SK-N-MC (cell line): ENCODE data around the gene CEBPZOS.

Experiments
- DNase-seq: peaks from one replicate; pipeline ENCODE4 v3.0.0-alpha.2; 2011; ENCODE audit warnings: low read depth, low spot score
- H3K27ac ChIP-seq: fragments of 200-600 bp; sonication (generic); 2 replicates; pipeline ENCODE4 v1.5.1; 2016; ENCODE audit warnings: mixed run types
- H3K36me3 ChIP-seq: fragments of 200-600 bp; sonication (generic); 2 replicates; pipeline ENCODE4 v1.6.1; 2017; ENCODE audit warnings: antibody characterized with exemption, low read length, mixed read lengths; ENCODE audit not compliant: insufficient read depth
- H3K4me3 ChIP-seq: fragments of 200-600 bp; sonication (generic); 2 replicates; pipeline ENCODE4 v1.5.1; 2016
- H3K9ac ChIP-seq: fragments of 200-600 bp; sonication (generic); 2 replicates; pipeline ENCODE4 v1.8.0; 2017; ENCODE audit warnings: mixed run types, mixed read lengths; ENCODE audit not compliant: insufficient read length
- H3K9me3 ChIP-seq: fragments of 200-600 bp; sonication (generic); 2 replicates; pipeline ENCODE4 v1.6.1; 2017; ENCODE audit warnings: low read depth, mild to moderate bottlenecking, antibody characterized with exemption, low read length, moderate library complexity, mixed read lengths
- EZH2 ChIP-seq: fragments of 200-600 bp; sonication (generic); IDR thresholded peaks from one replicate; pipeline ENCODE4 v1.6.1; 2017; ENCODE audit warnings: antibody characterized with exemption
- FOXP2 ChIP-seq: optimal IDR thresholded peaks from 2 replicates; pipeline ENCODE3; 2011; ENCODE audit warnings: mild to moderate bottlenecking, moderate library complexity; ENCODE audit not compliant: insufficient read depth; ENCODE audit errors: extremely low read length, control extremely low read depth
- POLR2AphosphoS5 ChIP-seq: IDR thresholded peaks from 2 replicates; pipeline ENCODE4 v1.6.1; 2012; ENCODE audit warnings: mild to moderate bottlenecking, low read depth, low read length, borderline replicate concordance

The CEBPZOS gene

GRCh38 chr2:37196320-37197195 is at the start of gene CEBPZOS:
CEBPZOS (plus strand) TSS chr2:37196496; CDS start chr2:37199705, 3,209 bp downstream.
- Histone ChIP-seq H3K27ac (peak within 1 kb of the TSS; percentile 70), H3K9me3 (no peaks in the 10 kb centered on the region), H3K9ac (peak within 1 kb of the TSS; percentile 90), H3K4me3 (peak within 1 kb of the TSS; percentile 98), H3K36me3 (peaks cover 29% of the 10 kb centered on the region)
- no peak for DNase-seq
- no peak for TF ChIP-seq EZH2
- TF ChIP-seq POLR2AphosphoS5: peak; percentile 93

GRCh38 chr2:37148325-37148724 is 48.0 kb upstream of the CEBPZOS start:
- TF ChIP-seq EZH2: no peak
- no peak for TF ChIP-seq FOXP2
- no peak for TF ChIP-seq POLR2AphosphoS5
- Histone ChIP-seq H3K9me3 (no peaks in the 10 kb centered on the region), H3K27ac (no peak overlapping the region), H3K9ac (no peak overlapping the region), H3K4me3 (no peak overlapping the region), H3K36me3 (peaks cover 38% of the 10 kb centered on the region)
- DNase-seq: no peak

GRCh38 chr2:37149626-37150322 is 46.5 kb upstream of the CEBPZOS start:
- DNase-seq: no peak
- Histone ChIP-seq H3K4me3 (no peak overlapping the region), H3K36me3 (peaks cover 37% of the 10 kb centered on the region), H3K9me3 (no peaks in the 10 kb centered on the region), H3K27ac (no peak overlapping the region), H3K9ac (no peak overlapping the region)
- TF ChIP-seq POLR2AphosphoS5: no peak
- no peak for TF ChIP-seq EZH2
- TF ChIP-seq FOXP2: no peak

- Histone ChIP-seq H3K4me3 (no peak overlapping the region), H3K9ac (no peak overlapping the region), H3K9me3 (no peaks in the 10 kb centered on the region), H3K27ac (no peak overlapping the region), H3K36me3 (peaks cover 16% of the 10 kb centered on the region)
- DNase-seq: no peak
- no peak for TF ChIP-seq FOXP2
- no peak for TF ChIP-seq EZH2
- TF ChIP-seq POLR2AphosphoS5: no peak
These were observed 43.1 kb upstream of the CEBPZOS start for GRCh38 chr2:37153224-37153623.

- Histone ChIP-seq H3K9me3 (no peaks in the 10 kb centered on the region), H3K36me3 (peaks cover 5% of the 10 kb centered on the region), H3K27ac (no peak overlapping the region), H3K9ac (no peak overlapping the region), H3K4me3 (no peak overlapping the region)
- DNase-seq: no peak
- TF ChIP-seq EZH2 (no peak), POLR2AphosphoS5 (no peak), FOXP2 (no peak)
These were observed 41.5 kb upstream of the CEBPZOS start for GRCh38 chr2:37154785-37155184.

- no peak for DNase-seq
- TF ChIP-seq FOXP2: no peak
- no peak for TF ChIP-seq EZH2
- TF ChIP-seq POLR2AphosphoS5: no peak
- H3K27ac ChIP-seq: peak overlapping the region; percentile 80
- peak overlapping the region; percentile 77 for H3K4me3 ChIP-seq
- H3K9me3 ChIP-seq: no peaks in the 10 kb centered on the region
- peak overlapping the region; percentile 95 for H3K9ac ChIP-seq
- peaks cover 5% of the 10 kb centered on the region for H3K36me3 ChIP-seq
These were observed 40.0 kb upstream of the CEBPZOS start for GRCh38 chr2:37156071-37156856.

GRCh38 chr2:37156857-37157714 is 39.2 kb upstream of the CEBPZOS start, which contains the start of gene EIF2AK2:
EIF2AK2 (minus strand) TSS chr2:37156980; CDS start chr2:37147806, 9,174 bp downstream.
- Histone ChIP-seq H3K36me3 (peaks cover 5% of the 10 kb centered on the region), H3K9me3 (no peaks in the 10 kb centered on the region), H3K27ac (peak within 1 kb of the TSS; percentile 80), H3K4me3 (peak within 1 kb of the TSS; percentile 77), H3K9ac (peak within 1 kb of the TSS; percentile 95)
- DNase-seq: no peak
- TF ChIP-seq EZH2: no peak
- peak; percentile 55; the same call in 1 of the 2 replicates for TF ChIP-seq POLR2AphosphoS5
